Large intestine (tissue), 3 donors: ENCODE results near the gene AQP10. TPM values are rescaled to one million over a fixed set of nuclear protein-coding genes. Genes with fewer than 3 reads are reported as not detected.

Experiments
- DNase-seq, 2 donors: peaks; one replicate each; pipeline versions ENCODE4 v3.0.0 to v3.0.0-alpha.2; 2013
- H3K27ac ChIP-seq: one replicate; pipeline ENCODE4 v1.5.1; 2013; ENCODE audit warnings: low read length
- H3K27me3 ChIP-seq: 2 replicates; pipeline ENCODE4 v1.6.1; 2013; ENCODE audit warnings: low read length; ENCODE audit not compliant: control insufficient read depth, insufficient read depth
- H3K36me3 ChIP-seq: 2 replicates; pipeline ENCODE4 v1.6.1; 2013; ENCODE audit warnings: low read length; ENCODE audit not compliant: control insufficient read depth, insufficient read depth
- H3K4me1 ChIP-seq: one replicate; pipeline ENCODE4 v1.6.1; 2013; ENCODE audit warnings: low read length; ENCODE audit not compliant: control insufficient read depth, insufficient read depth
- H3K4me3 ChIP-seq: one replicate; pipeline ENCODE4 v1.5.1; 2013; ENCODE audit warnings: low read length
- H3K9me3 ChIP-seq: one replicate; pipeline ENCODE4 v1.6.1; 2013; ENCODE audit warnings: mild to moderate bottlenecking, low read depth, low read length, moderate library complexity; ENCODE audit not compliant: control insufficient read depth
- WGBS: methylation state at CpG from one replicate; pipeline ENCODE4 v1.1.5; 2013; ENCODE audit warnings: low lambda C conversion rate; ENCODE audit not compliant: insufficient coverage; 5-methylcytosine and 5-hydroxymethylcytosine counted together
- polyA plus RNA-seq: library from polyadenylated mRNA; unstranded; fragments of 120-200 nt; gene quantifications from one replicate; pipeline ENCODE4 v1.2.1, GENCODE V29; 2013

The AQP10 gene
- polyA plus RNA-seq, 1 donor, result 11.1 TPM

- H3K4me3 ChIP-seq, result no peak overlapping the region
- DNase-seq, result no peak
- peaks cover 30% of the 10 kb centered on the region for H3K36me3 ChIP-seq
- WGBS, result 100% methylated on average over 2 of the region's 12 CpGs
- H3K4me1 ChIP-seq, result no peaks in the 10 kb centered on the region
- no peaks in the 10 kb centered on the region for H3K9me3 ChIP-seq
- peaks cover 6% of the 10 kb centered on the region for H3K27me3 ChIP-seq
- no peak overlapping the region for H3K27ac ChIP-seq
Observed at GRCh38 chr1:154344977-154345837, 24.3 kb downstream of the AQP10 start.

- WGBS, result no CpG with 5 or more reads among the region's 15 CpGs
- no peak for DNase-seq
- Histone ChIP-seq H3K4me1 (peaks cover 2% of the 10 kb centered on the region), H3K27me3 (peaks cover 3% of the 10 kb centered on the region), H3K4me3 (no peak overlapping the region), H3K9me3 (no peaks in the 10 kb centered on the region), H3K36me3 (peaks cover 26% of the 10 kb centered on the region), H3K27ac (no peak overlapping the region)
Observed at GRCh38 chr1:154346276-154346917, 25.5 kb downstream of the AQP10 start.

GRCh38 chr1:154347961-154348360, 27.1 kb downstream of the AQP10 start:
- no peak overlapping the region for H3K4me3 ChIP-seq
- H3K27ac ChIP-seq, result no peak overlapping the region
- H3K9me3 ChIP-seq, result no peaks in the 10 kb centered on the region
- peaks cover 18% of the 10 kb centered on the region for H3K27me3 ChIP-seq
- DNase-seq, result no peak
- peaks cover 21% of the 10 kb centered on the region for H3K36me3 ChIP-seq
- no CpG with 5 or more reads among the region's 3 CpGs for WGBS
- H3K4me1 ChIP-seq, result peaks cover 17% of the 10 kb centered on the region

GRCh38 chr1:154348429-154349076, 27.7 kb downstream of the AQP10 start:
- Histone ChIP-seq H3K4me1 (peaks cover 21% of the 10 kb centered on the region), H3K9me3 (no peaks in the 10 kb centered on the region), H3K27me3 (peaks cover 18% of the 10 kb centered on the region), H3K36me3 (peaks cover 21% of the 10 kb centered on the region), H3K4me3 (no peak overlapping the region), H3K27ac (no peak overlapping the region)
- no peak for DNase-seq
- no CpG with 5 or more reads among the region's 27 CpGs for WGBS

GRCh38 chr1:154349121-154349520, 28.2 kb downstream of the AQP10 start:
- Histone ChIP-seq H3K27me3 (peaks cover 18% of the 10 kb centered on the region), H3K27ac (no peak overlapping the region), H3K4me3 (no peak overlapping the region), H3K9me3 (no peaks in the 10 kb centered on the region), H3K36me3 (peaks cover 17% of the 10 kb centered on the region), H3K4me1 (peaks cover 21% of the 10 kb centered on the region)
- WGBS, result no CpG with 5 or more reads among the region's 7 CpGs
- no peak for DNase-seq

GRCh38 chr1:154350383-154350782, 29.5 kb downstream of the AQP10 start:
- Histone ChIP-seq H3K4me1 (peaks cover 21% of the 10 kb centered on the region), H3K36me3 (peaks cover 12% of the 10 kb centered on the region), H3K27ac (no peak overlapping the region), H3K27me3 (peaks cover 21% of the 10 kb centered on the region), H3K9me3 (no peaks in the 10 kb centered on the region), H3K4me3 (no peak overlapping the region)
- WGBS, result no CpG with 5 or more reads among the region's 4 CpGs
- DNase-seq, result no peak

- peak overlapping the region; percentile 40 for H3K27ac ChIP-seq
- peaks cover 25% of the 10 kb centered on the region for H3K27me3 ChIP-seq
- no peaks in the 10 kb centered on the region for H3K9me3 ChIP-seq
- no peak overlapping the region for H3K4me3 ChIP-seq
- H3K4me1 ChIP-seq, result peaks cover 21% of the 10 kb centered on the region
- peak in 1 of 2 donors; percentile 76 for DNase-seq
- 60% methylated on average over 2 of the region's 14 CpGs for WGBS
- peaks cover 5% of the 10 kb centered on the region for H3K36me3 ChIP-seq
Observed at GRCh38 chr1:154351363-154352068, 30.6 kb downstream of the AQP10 start.

- Histone ChIP-seq H3K27me3 (peaks cover 25% of the 10 kb centered on the region), H3K36me3 (peaks cover 5% of the 10 kb centered on the region), H3K9me3 (no peaks in the 10 kb centered on the region), H3K4me1 (peaks cover 21% of the 10 kb centered on the region), H3K27ac (peak overlapping the region; percentile 40), H3K4me3 (peak overlapping the region; percentile 36)
- WGBS, result no CpG with 5 or more reads among the region's 9 CpGs
- no peak for DNase-seq
Observed at GRCh38 chr1:154352245-154352580, 31.3 kb downstream of the AQP10 start.

GRCh38 chr1:154352581-154353459, 31.9 kb downstream of the AQP10 start:
- WGBS, result 0% methylated on average over 2 of the region's 41 CpGs
- DNase-seq, result peak in 1 of 2 donors; percentile 65

More at GRCh38 chr1:154352581-154353459, 31.9 kb downstream of the AQP10 start:
- Histone ChIP-seq H3K27ac (peak overlapping the region; percentile 40), H3K4me1 (peaks cover 21% of the 10 kb centered on the region), H3K27me3 (peaks cover 25% of the 10 kb centered on the region), H3K9me3 (no peaks in the 10 kb centered on the region), H3K36me3 (peaks cover 5% of the 10 kb centered on the region), H3K4me3 (peak overlapping the region; percentile 36)
